Activated T-helper 1 cell treated with anti-CD3 and anti-CD28 coated beads, Interleukin-12 subunit alpha, Interleukin-12 subunit beta, Interleukin-2, Interleukin-4 antibody, amounts not matched to agents 30 ng/mL and 10 ng/mL and 1 ng/mL, durations not matched to agents 14 hours and 24 hours and 36 hours (primary cell): Measurements from ENCODE around the gene SFXN3. TPM values are rescaled to one million over a fixed set of nuclear protein-coding genes. Genes with fewer than 3 reads are reported as not detected.

Source experiments
- DNase-seq: peaks from one replicate; pipeline ENCODE4 v3.0.0; 2021; ENCODE audit warnings: low spot score
- H3K27ac Mint-ChIP-seq: one replicate; pipeline ENCODE4 v1.8.0; 2021; ENCODE audit warnings: mild to moderate bottlenecking, mixed read lengths
- H3K27me3 Mint-ChIP-seq: one replicate; pipeline ENCODE4 v1.8.0; 2022; ENCODE audit warnings: mild to moderate bottlenecking, moderate library complexity, mixed read lengths; ENCODE audit not compliant: insufficient read depth
- H3K36me3 Mint-ChIP-seq: one replicate; pipeline ENCODE4 v1.8.0; 2021; ENCODE audit warnings: low read depth, mixed read lengths
- H3K4me1 Mint-ChIP-seq: one replicate; pipeline ENCODE4 v1.8.0; 2021; ENCODE audit warnings: low read depth, mixed read lengths
- H3K4me3 Mint-ChIP-seq: one replicate; pipeline ENCODE4 v1.8.0; 2021; ENCODE audit warnings: mild to moderate bottlenecking, moderate library complexity, mixed read lengths
- H3K9me3 Mint-ChIP-seq: one replicate; pipeline ENCODE4 v1.8.0; 2021; ENCODE audit warnings: mixed read lengths
- intact Hi-C: fragments of 100-400 bp; cut with micrococcal nuclease; formaldehyde crosslinking; loops from one replicate; pipeline ENCODE4 v1.15.1; 2024
- total RNA-seq: library from RNA; stranded (reverse); gene quantifications from 2 replicates; pipeline ENCODE4 v1.2.3, GENCODE V29; 2022

Gene SFXN3
- total RNA-seq, 1 donor from 2014 or later: 34.8 TPM

GRCh38 chr10:101050208-101051069 is 19.4 kb downstream of the SFXN3 start:
- Mint-ChIP-seq H3K9me3 (no peaks in the 10 kb centered on the region), H3K27ac (no peak overlapping the region), H3K27me3 (peaks cover 46% of the 10 kb centered on the region), H3K4me3 (peak overlapping the region; percentile 54), H3K36me3 (peaks cover 9% of the 10 kb centered on the region), H3K4me1 (peaks cover 13% of the 10 kb centered on the region)
- intact Hi-C loops: loop anchor here (1.0 to 5.0 kb wide), 5 partner anchors 8 to 92 kb away; no protein-coding TSS in a partner anchor
- DNase-seq: peak; percentile 76

DNA sequence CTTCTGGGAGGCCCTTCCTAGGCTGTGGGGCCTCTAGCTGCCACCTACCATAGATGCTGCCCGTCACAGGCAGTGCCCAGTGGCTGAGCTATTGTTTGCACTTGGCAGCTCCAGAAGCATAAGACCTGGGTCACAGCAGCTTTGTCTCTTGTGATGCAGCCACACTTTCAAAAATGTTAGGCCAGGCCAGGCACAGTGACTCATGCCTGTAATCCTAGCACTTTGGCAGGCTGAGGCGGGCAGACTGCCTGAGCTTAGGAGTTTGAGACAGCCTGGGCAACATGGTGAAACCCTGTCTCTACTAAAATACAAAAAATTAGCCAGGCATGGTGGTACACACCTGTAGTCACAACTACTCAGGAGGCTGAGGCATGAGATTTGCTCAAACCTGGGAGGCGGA is 21.3 kb downstream of the SFXN3 start:
- peaks cover 30% of the 10 kb centered on the region for H3K27me3 Mint-ChIP-seq
- no peak for DNase-seq
- H3K27ac Mint-ChIP-seq: no peak overlapping the region
- H3K4me1 Mint-ChIP-seq: peaks cover 20% of the 10 kb centered on the region
- H3K36me3 Mint-ChIP-seq: peaks cover 12% of the 10 kb centered on the region
- no peak overlapping the region for H3K4me3 Mint-ChIP-seq
- intact Hi-C loops: loop anchor here (5.0 kb wide), 1 partner anchor 35 kb away; no protein-coding TSS in a partner anchor
- no peaks in the 10 kb centered on the region for H3K9me3 Mint-ChIP-seq

GRCh38 chr10:101053516-101053915 is 22.5 kb downstream of the SFXN3 start:
- Mint-ChIP-seq H3K27ac (no peak overlapping the region), H3K9me3 (no peaks in the 10 kb centered on the region), H3K27me3 (peaks cover 24% of the 10 kb centered on the region), H3K36me3 (peaks cover 9% of the 10 kb centered on the region), H3K4me3 (no peak overlapping the region), H3K4me1 (peaks cover 18% of the 10 kb centered on the region)
- no peak for DNase-seq
- intact Hi-C loops: loop anchor here (5.0 kb wide), 1 partner anchor 36 kb away; no protein-coding TSS in a partner anchor

DNA sequence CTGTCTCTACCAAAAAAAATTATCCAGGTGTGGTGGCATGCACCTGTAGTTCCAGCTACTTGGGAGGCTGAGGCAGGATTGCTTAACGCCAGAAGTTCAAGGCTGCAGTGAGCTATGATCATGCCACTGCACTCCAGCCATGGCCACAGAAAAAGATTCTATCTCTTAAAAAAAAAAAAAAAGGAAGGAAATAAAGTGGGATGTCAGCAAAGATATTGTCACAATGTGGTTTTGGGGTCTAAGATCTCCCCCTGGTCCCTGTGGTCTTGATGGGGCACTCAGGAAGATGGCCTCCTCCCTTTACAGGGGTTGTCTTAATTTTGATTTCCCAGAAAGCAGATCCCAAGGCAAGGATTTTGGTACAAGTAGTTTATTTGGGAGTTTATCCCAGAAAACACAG is 23.3 kb downstream of the SFXN3 start:
- H3K36me3 Mint-ChIP-seq: peaks cover 8% of the 10 kb centered on the region
- peaks cover 15% of the 10 kb centered on the region for H3K27me3 Mint-ChIP-seq
- no peak for DNase-seq
- intact Hi-C loops: loop anchor here (5.0 kb wide), 1 partner anchor 37 kb away; no protein-coding TSS in a partner anchor
- H3K27ac Mint-ChIP-seq: peak overlapping the region; percentile 29
- peaks cover 21% of the 10 kb centered on the region for H3K4me1 Mint-ChIP-seq
- H3K4me3 Mint-ChIP-seq: no peak overlapping the region
- H3K9me3 Mint-ChIP-seq: no peaks in the 10 kb centered on the region

GRCh38 chr10:101054876-101055275 is 23.8 kb downstream of the SFXN3 start:
- Mint-ChIP-seq H3K4me1 (peaks cover 26% of the 10 kb centered on the region), H3K4me3 (no peak overlapping the region), H3K9me3 (no peaks in the 10 kb centered on the region), H3K27ac (no peak overlapping the region), H3K27me3 (peaks cover 10% of the 10 kb centered on the region), H3K36me3 (peaks cover 8% of the 10 kb centered on the region)
- no peak for DNase-seq
- intact Hi-C loops: loop anchor here (5.0 kb wide), 1 partner anchor 38 kb away; no protein-coding TSS in a partner anchor

DNA sequence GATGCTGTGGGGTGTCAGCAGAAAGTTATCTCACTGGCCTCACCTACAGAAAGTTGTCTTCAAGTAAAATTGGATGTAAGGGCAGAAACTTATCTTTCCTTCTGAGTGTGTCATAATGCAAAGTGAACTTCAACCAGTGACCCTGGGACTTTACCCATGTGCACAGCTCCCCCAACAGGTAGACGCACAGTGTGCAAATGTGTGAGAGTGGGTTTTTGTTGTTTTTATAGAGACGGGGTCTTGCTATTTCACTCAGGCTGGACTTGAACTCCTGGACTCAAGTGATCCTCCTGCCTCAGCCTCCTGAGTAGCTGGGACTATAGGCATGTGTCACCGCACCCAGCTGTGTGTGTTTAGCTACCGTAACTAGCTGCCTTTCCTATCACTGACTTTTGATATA is 24.4 kb downstream of the SFXN3 start:
- DNase-seq: no peak
- H3K36me3 Mint-ChIP-seq: peaks cover 8% of the 10 kb centered on the region
- H3K9me3 Mint-ChIP-seq: no peaks in the 10 kb centered on the region
- H3K27me3 Mint-ChIP-seq: peaks cover 7% of the 10 kb centered on the region
- no peak overlapping the region for H3K4me3 Mint-ChIP-seq
- intact Hi-C loops: no loop called here
- peaks cover 30% of the 10 kb centered on the region for H3K4me1 Mint-ChIP-seq
- no peak overlapping the region for H3K27ac Mint-ChIP-seq

GRCh38 chr10:101056365-101057151 is 25.5 kb downstream of the SFXN3 start:
- H3K4me1 Mint-ChIP-seq: peaks cover 27% of the 10 kb centered on the region
- H3K36me3 Mint-ChIP-seq: peaks cover 8% of the 10 kb centered on the region
- peaks cover 1% of the 10 kb centered on the region for H3K27me3 Mint-ChIP-seq

DNA sequence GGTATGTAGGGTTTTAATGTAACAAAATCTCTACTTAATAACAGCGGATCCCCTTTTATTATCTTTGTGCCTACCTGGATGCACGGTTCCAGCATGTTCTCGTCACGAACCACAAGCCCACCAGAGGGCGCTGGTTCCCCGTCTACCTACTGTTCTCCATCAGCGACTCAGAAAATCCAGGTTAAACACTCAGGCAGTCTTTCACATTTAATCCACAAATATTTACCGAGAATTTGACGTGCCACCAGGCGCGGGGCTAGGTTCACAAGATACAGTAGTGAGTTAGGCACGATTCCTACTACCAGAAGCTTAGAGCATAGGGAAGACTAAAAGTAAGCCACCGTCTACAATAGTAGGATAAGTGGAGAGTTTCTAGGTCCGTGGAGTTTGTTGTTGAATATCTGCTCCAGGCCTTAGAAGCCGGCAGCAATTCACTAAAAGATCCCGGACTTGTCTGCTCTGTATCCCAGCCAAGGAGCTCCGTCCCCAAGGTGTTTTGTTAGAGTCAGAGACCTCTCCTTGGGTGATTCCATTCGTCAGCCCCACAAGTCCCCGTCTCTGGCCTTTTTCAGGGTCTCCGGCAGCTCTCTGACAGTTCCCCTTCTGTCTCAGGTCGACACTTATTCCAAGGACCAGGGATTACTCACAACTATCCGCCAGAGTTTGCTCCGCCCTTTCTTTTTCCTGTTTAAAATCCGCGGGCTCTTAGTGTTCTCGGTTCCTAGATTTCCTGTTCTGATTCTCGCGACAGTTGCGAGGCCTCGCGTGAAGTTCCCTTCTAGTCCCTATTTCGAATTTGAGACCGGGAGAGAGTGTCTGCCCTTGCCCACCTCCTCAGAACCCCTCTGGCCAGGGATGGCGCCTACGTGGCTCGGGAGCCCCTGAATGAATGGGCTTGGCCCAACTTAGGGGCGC is 29.3 kb downstream of the SFXN3 start:
- Mint-ChIP-seq H3K4me3 (peak overlapping the region; percentile 92), H3K36me3 (peaks cover 4% of the 10 kb centered on the region)

More at GRCh38 chr10:101056365-101057151, 25.5 kb downstream of the SFXN3 start:
- intact Hi-C loops: no loop called here
- H3K4me3 Mint-ChIP-seq: no peak overlapping the region
- no peak for DNase-seq
- no peaks in the 10 kb centered on the region for H3K9me3 Mint-ChIP-seq
- H3K27ac Mint-ChIP-seq: no peak overlapping the region

GRCh38 chr10:101060951-101061623 is 30.1 kb downstream of the SFXN3 start:
- Mint-ChIP-seq H3K9me3 (no peaks in the 10 kb centered on the region), H3K4me3 (peak overlapping the region; percentile 92), H3K27me3 (peaks cover 30% of the 10 kb centered on the region), H3K27ac (peak overlapping the region; percentile 91), H3K4me1 (peaks cover 33% of the 10 kb centered on the region), H3K36me3 (peaks cover 4% of the 10 kb centered on the region)
- intact Hi-C loops: loop anchor here (1.0 to 10.0 kb wide), 11 partner anchors 7 to 724 kb away; partner anchors contain the start of genes NPM3 and SLF2
- no peak for DNase-seq

More for the DNA sequence above, 29.3 kb downstream of the SFXN3 start:
- no peaks in the 10 kb centered on the region for H3K9me3 Mint-ChIP-seq
- H3K27ac Mint-ChIP-seq: peak overlapping the region; percentile 91
- peaks cover 33% of the 10 kb centered on the region for H3K4me1 Mint-ChIP-seq
- intact Hi-C loops: loop anchor here (1.0 to 10.0 kb wide), 11 partner anchors 8 to 725 kb away; partner anchors contain the start of genes NPM3 and SLF2
- peaks cover 22% of the 10 kb centered on the region for H3K27me3 Mint-ChIP-seq
- DNase-seq: peak; percentile 84

DNA sequence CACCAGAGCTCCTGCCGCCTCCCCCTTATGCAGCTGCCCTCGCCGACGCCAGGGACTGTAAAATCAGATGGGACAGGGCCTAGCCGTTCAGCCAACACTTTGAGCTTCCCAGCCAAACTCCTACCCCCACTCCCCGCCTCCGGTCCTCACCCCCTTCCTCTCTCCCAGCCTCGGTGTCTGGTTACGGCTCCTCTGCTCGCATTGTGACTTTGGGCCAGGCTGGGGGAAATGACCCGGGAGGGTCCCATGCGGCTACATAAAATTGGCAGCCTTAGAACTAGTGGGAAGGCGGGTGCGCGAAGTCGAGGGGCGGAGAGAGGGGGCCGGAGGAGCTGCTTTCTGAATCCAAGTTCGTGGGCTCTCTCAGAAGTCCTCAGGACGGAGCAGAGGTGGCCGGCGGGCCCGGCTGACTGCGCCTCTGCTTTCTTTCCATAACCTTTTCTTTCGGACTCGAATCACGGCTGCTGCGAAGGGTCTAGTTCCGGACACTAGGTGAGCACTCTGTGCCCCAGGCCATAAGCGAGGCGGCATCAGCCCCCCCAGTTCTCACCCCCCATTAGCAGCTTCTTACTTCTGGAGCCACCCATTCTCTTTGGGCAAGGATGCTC is 30.7 kb downstream of the SFXN3 start, which contains the start of gene KAZALD1:
TSS of gene KAZALD1 (plus strand) at position 366 of the 608 bp plus-strand sequence. CDS start 604 bp downstream, outside the sequence.
- peaks cover 2% of the 10 kb centered on the region for H3K36me3 Mint-ChIP-seq
- H3K4me3 Mint-ChIP-seq: peak within 1 kb of the TSS; percentile 92
- peaks cover 32% of the 10 kb centered on the region for H3K4me1 Mint-ChIP-seq
- peak within 1 kb of the TSS; percentile 91 for H3K27ac Mint-ChIP-seq
- peaks cover 36% of the 10 kb centered on the region for H3K27me3 Mint-ChIP-seq
- no peak for DNase-seq
- H3K9me3 Mint-ChIP-seq: no peaks in the 10 kb centered on the region
- intact Hi-C loops: loop anchor here (2.0 to 10.0 kb wide), 5 partner anchors 33 to 723 kb away; partner anchors contain the start of genes NPM3 and SLF2
